ENCODE data around the gene TSPAN4.

DNA sequence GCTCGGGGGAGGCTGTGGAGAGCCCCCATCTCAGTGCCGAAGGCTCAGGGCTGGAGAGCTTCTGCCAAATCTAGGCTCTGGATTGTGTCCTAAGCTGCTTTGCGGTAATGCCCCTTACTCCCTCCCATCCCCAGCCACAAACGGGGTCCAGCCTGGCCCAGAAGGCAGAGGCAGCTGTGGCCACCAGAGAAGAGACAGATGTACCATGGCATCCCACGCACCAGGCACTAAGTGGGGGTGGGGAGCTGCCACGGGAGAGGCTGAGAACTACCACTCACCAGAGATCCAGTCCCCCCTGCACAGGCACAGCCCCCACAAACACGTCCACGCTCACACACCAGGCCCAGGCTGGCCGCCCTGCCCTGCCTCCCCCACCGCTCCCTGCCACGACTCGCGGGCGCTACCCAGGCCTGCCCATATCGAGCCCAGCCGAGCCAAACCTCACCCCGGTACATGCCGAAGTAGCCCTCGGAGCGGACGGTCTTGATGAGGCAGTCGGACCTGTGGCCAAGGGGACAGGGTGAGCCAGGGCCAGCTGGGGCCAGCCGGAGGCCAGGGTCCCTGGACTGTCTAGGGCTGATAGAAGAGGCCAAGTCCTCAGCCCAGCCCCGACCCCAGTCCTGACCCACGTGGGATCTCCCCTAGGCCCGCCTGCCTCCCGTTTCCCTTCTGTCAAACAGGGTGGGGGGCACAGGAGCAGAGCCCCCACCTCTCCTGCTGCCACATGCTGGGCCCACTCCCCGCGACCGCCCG lies 48.5 kb upstream of the TSPAN4 start:
- TF ChIP-seq YY1 (IDR thresholded peaks at IDR 0.05; ENCODE audit: insufficient read depth, insufficient read length) (no peak), ZNF274 (IDR thresholded peaks at IDR 0.05; ENCODE audit: low read depth, low read length) (no peak)

Data from NT2/D1 (cell line).